C4-2B (cell line): ENCODE measurements around the gene SPATA46.

Experiments used
- ZFX ChIP-seq: fragments of 450-650 bp; IDR thresholded peaks from 2 replicates; pipeline ENCODE4 v1.6.1; 2017
- TF ChIP-seq, protein P1 (sequence below): fragments of 450-650 bp; conservative IDR thresholded peaks from 2 replicates; pipeline ENCODE4 v1.5.1; 2017; ENCODE audit warnings: mild to moderate bottlenecking

DNA sequence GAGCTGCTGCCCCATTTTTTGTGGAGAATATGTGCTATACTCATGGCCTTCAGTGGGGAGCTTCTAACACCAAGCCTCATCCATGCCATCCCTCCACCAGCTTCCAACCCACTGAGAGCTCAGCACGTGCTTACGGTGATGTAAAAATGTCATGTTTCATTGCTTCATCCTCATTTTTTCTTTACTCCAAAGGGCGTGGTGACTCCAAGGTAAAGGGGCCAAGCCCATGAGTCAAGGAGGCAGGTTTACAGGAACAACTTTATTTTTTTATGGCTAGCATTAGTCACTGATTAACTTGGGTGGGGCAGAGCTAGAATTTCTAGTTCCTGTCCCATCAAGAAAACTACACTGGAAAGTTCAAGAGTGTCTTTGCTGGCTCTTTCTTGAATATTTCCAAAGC is 4.7 kb upstream of the SPATA46 start, which contains the start of gene C1orf226:
- TF ChIP-seq, protein P1, sequence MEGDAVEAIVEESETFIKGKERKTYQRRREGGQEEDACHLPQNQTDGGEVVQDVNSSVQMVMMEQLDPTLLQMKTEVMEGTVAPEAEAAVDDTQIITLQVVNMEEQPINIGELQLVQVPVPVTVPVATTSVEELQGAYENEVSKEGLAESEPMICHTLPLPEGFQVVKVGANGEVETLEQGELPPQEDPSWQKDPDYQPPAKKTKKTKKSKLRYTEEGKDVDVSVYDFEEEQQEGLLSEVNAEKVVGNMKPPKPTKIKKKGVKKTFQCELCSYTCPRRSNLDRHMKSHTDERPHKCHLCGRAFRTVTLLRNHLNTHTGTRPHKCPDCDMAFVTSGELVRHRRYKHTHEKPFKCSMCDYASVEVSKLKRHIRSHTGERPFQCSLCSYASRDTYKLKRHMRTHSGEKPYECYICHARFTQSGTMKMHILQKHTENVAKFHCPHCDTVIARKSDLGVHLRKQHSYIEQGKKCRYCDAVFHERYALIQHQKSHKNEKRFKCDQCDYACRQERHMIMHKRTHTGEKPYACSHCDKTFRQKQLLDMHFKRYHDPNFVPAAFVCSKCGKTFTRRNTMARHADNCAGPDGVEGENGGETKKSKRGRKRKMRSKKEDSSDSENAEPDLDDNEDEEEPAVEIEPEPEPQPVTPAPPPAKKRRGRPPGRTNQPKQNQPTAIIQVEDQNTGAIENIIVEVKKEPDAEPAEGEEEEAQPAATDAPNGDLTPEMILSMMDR, result no peak
- no peak for TF ChIP-seq ZFX
